H9 (cell line): ENCODE measurements around the gene TNIK. TPM values are rescaled to one million over a fixed set of nuclear protein-coding genes. Genes with fewer than 3 reads are reported as not detected.
A peak's percentile ranks its signal among the peaks of the same experiment; 100 is the strongest.

Source experiments
- DNase-seq: peaks from one replicate; pipeline ENCODE4 v3.0.0-alpha.2; 2017
- H2AFZ ChIP-seq: one replicate; pipeline ENCODE4 v1.6.1; 2013; ENCODE audit warnings: mild to moderate bottlenecking, low read length, control low read depth, moderate library complexity
- H2AK5ac ChIP-seq: 2 replicates; pipeline ENCODE4 v1.6.1; 2013; ENCODE audit warnings: low read length, control low read depth, mixed read lengths; ENCODE audit not compliant: insufficient read length
- H2BK120ac ChIP-seq: one replicate; pipeline ENCODE4 v1.6.1; 2013; ENCODE audit warnings: low read depth, mild to moderate bottlenecking, low read length, control low read depth, inconsistent platforms; ENCODE audit not compliant: poor library complexity, severe bottlenecking
- H2BK12ac ChIP-seq: 2 replicates; pipeline ENCODE4 v1.6.1; 2013; ENCODE audit warnings: low read length, control low read depth, mixed read lengths, low read depth; ENCODE audit not compliant: insufficient read length
- H2BK15ac ChIP-seq: 2 replicates; pipeline ENCODE4 v1.6.1; 2013; ENCODE audit warnings: low read depth, low read length, control low read depth
- H2BK20ac ChIP-seq: one replicate; pipeline ENCODE4 v1.6.1; 2013; ENCODE audit warnings: low read depth, mild to moderate bottlenecking, low read length, control low read depth, inconsistent platforms; ENCODE audit not compliant: poor library complexity, severe bottlenecking
- H2BK5ac ChIP-seq: 2 replicates; pipeline ENCODE4 v1.6.1; 2013; ENCODE audit warnings: low read length, control low read depth, mixed read lengths; ENCODE audit not compliant: insufficient read length
- H3K14ac ChIP-seq: 2 replicates; pipeline ENCODE4 v1.6.1; 2013; ENCODE audit warnings: low read length, control low read depth; ENCODE audit not compliant: insufficient read depth
- H3K18ac ChIP-seq: 2 replicates; pipeline ENCODE4 v1.6.1; 2013; ENCODE audit warnings: low read depth, mild to moderate bottlenecking, mixed read lengths, low read length, control low read depth; ENCODE audit not compliant: insufficient read length
- H3K23ac ChIP-seq: 2 replicates; pipeline ENCODE4 v1.6.1; 2013; ENCODE audit warnings: low read length, control low read depth, mixed read lengths, low read depth; ENCODE audit not compliant: insufficient read length
- H3K23me2 ChIP-seq: 2 replicates; pipeline ENCODE4 v1.6.1; 2013; ENCODE audit warnings: low read depth, mild to moderate bottlenecking, mixed read lengths, low read length, control low read depth; ENCODE audit not compliant: insufficient read length, poor library complexity, severe bottlenecking
- H3K27ac ChIP-seq: 2 replicates; pipeline ENCODE4 v1.5.1; 2013; ENCODE audit warnings: low read length, control low read depth, mixed read lengths, low read depth; ENCODE audit not compliant: insufficient read length
- H3K27me3 ChIP-seq: 2 replicates; pipeline ENCODE4 v1.6.1; 2013; ENCODE audit warnings: low read length, control low read depth, inconsistent platforms; ENCODE audit not compliant: insufficient read depth
- H3K4ac ChIP-seq: 2 replicates; pipeline ENCODE4 v1.6.1; 2013; ENCODE audit warnings: low read depth, mild to moderate bottlenecking, control low read depth, inconsistent platforms, low read length, moderate library complexity
- H3K4me1 ChIP-seq: 2 replicates; pipeline ENCODE4 v1.6.1; 2013; ENCODE audit warnings: low read length, control low read depth, inconsistent platforms; ENCODE audit not compliant: insufficient read depth
- H3K4me2 ChIP-seq: 2 replicates; pipeline ENCODE4 v1.6.1; 2013; ENCODE audit warnings: low read length, control low read depth, mixed read lengths; ENCODE audit not compliant: insufficient read length, insufficient read depth
- H3K56ac ChIP-seq: 2 replicates; pipeline ENCODE4 v1.6.1; 2013; ENCODE audit warnings: low read depth, mild to moderate bottlenecking, mixed read lengths, low read length, control low read depth; ENCODE audit not compliant: insufficient read length
- H3K79me1 ChIP-seq: 2 replicates; pipeline ENCODE4 v1.6.1; 2013; ENCODE audit warnings: low read depth, mild to moderate bottlenecking, moderate library complexity, low read length, control low read depth, inconsistent platforms; ENCODE audit not compliant: insufficient read depth, poor library complexity, severe bottlenecking
- H3K79me2 ChIP-seq: 2 replicates; pipeline ENCODE4 v1.6.1; 2013; ENCODE audit warnings: low read length, control low read depth, inconsistent platforms; ENCODE audit not compliant: insufficient read depth
- H3K9ac ChIP-seq: 2 replicates; pipeline ENCODE4 v1.6.1; 2013; ENCODE audit warnings: low read length, control low read depth, mixed read lengths; ENCODE audit not compliant: insufficient read length; ENCODE audit errors: extremely low read depth
- H3K9me3 ChIP-seq: one replicate; pipeline ENCODE4 v1.6.1; 2013; ENCODE audit warnings: low read depth, low read length, inconsistent platforms; ENCODE audit not compliant: control insufficient read depth
- H3T11ph ChIP-seq: one replicate; pipeline ENCODE4 v1.6.1; 2013; ENCODE audit warnings: mild to moderate bottlenecking, low read length, control low read depth, inconsistent platforms
- H4K20me1 ChIP-seq: one replicate; pipeline ENCODE4 v1.6.1; 2013; ENCODE audit not compliant: control insufficient read depth, insufficient read length, insufficient read depth
- H4K5ac ChIP-seq: 2 replicates; pipeline ENCODE4 v1.6.1; 2013; ENCODE audit warnings: low read depth, mild to moderate bottlenecking, mixed read lengths, low read length, control low read depth; ENCODE audit not compliant: insufficient read length
- H4K8ac ChIP-seq: replicated peaks from 2 replicates; pipeline ENCODE4 v1.6.1; 2013; ENCODE audit warnings: low read length, control low read depth, mixed read lengths, low read depth; ENCODE audit not compliant: insufficient read length
- H4K91ac ChIP-seq: 2 replicates; pipeline ENCODE4 v1.6.1; 2013; ENCODE audit warnings: low read depth, mild to moderate bottlenecking, moderate library complexity, mixed read lengths, low read length, control low read depth; ENCODE audit not compliant: insufficient read length
- H3K27ac Mint-ChIP-seq, 3 experiments: 2 replicates in 2 of 3; 3 replicates in 1 of 3; pipeline ENCODE4 v1.8.0; 2020 to 2021; ENCODE audit warnings: mixed read lengths in 3 of 3, mild to moderate bottlenecking in 1 of 3, moderate library complexity in 1 of 3
- H3K27me3 Mint-ChIP-seq: 2 replicates; pipeline ENCODE4 v1.8.0; 2021; ENCODE audit warnings: low read depth, mild to moderate bottlenecking, moderate library complexity, mixed read lengths
- H3K36me3 Mint-ChIP-seq, 3 experiments: 2 replicates in 2 of 3; 3 replicates in 1 of 3; pipeline ENCODE4 v1.8.0; 2020 to 2021; ENCODE audit warnings: low read depth in 3 of 3, mixed read lengths in 3 of 3; ENCODE audit not compliant: insufficient read depth in 1 of 3
- H3K4me1 Mint-ChIP-seq, 2 experiments: 2 replicates each; pipeline ENCODE4 v1.8.0; 2020; ENCODE audit warnings: mixed read lengths in 2 of 2
- H3K4me3 Mint-ChIP-seq, 2 experiments: 2 replicates in 1 of 2; 3 replicates in 1 of 2; pipeline ENCODE4 v1.8.0; 2020 to 2021; ENCODE audit warnings: mild to moderate bottlenecking in 2 of 2, mixed read lengths in 2 of 2, moderate library complexity in 1 of 2
- H3K9me3 Mint-ChIP-seq, 2 experiments: 2 replicates in 1 of 2; 3 replicates in 1 of 2; pipeline ENCODE4 v1.8.0; 2020; ENCODE audit warnings: mild to moderate bottlenecking in 2 of 2, mixed read lengths in 2 of 2, moderate library complexity in 1 of 2
- CTCF ChIP-seq: fragments of 200-600 bp; sonication (generic); conservative IDR thresholded peaks from 3 replicates; pipeline ENCODE4 v1.8.0; 2021; ENCODE audit warnings: antibody characterized with exemption, mild to moderate bottlenecking
- WGBS: extraction: QIAGEN DNeasy Blood & Tissue Kit; methylation state at CpG from one replicate; pipeline ENCODE4 v1.1.7; 2013; ENCODE audit warnings: missing lambda C conversion rate, low lambda C conversion rate, mixed read lengths; ENCODE audit not compliant: insufficient read length; ENCODE audit errors: extremely low coverage; 5-methylcytosine and 5-hydroxymethylcytosine counted together
- total RNA-seq: library from RNA; stranded (reverse); gene quantifications from 2 replicates; pipeline ENCODE4 v1.2.1, GENCODE V29; 2021

Gene TNIK
- total RNA-seq, 1 experiment from 2014 or later = 15.9 TPM

- Histone ChIP-seq H2AK5ac (no peak overlapping the region), H4K8ac (no peak overlapping the region), H3K9me3 (no peaks in the 10 kb centered on the region), H3K79me1 (no peaks in the 10 kb centered on the region), H3K23me2 (no peaks in the 10 kb centered on the region), H3T11ph (no peak overlapping the region), H3K79me2 (no peaks in the 10 kb centered on the region), H4K91ac (no peak overlapping the region), H3K27me3 (no peaks in the 10 kb centered on the region), H3K4ac (no peak overlapping the region), H3K9ac (no peak overlapping the region), H2AFZ (no peak overlapping the region), H3K18ac (no peak overlapping the region), H2BK120ac (no peak overlapping the region), H4K20me1 (no peaks in the 10 kb centered on the region), H3K27ac (no peak overlapping the region), H2BK12ac (no peak overlapping the region), H3K56ac (no peak overlapping the region), H2BK5ac (no peak overlapping the region), H2BK20ac (no peak overlapping the region), H3K14ac (no peak overlapping the region), H2BK15ac (no peak overlapping the region), H3K4me2 (no peak overlapping the region), H4K5ac (no peak overlapping the region), H3K23ac (no peak overlapping the region), H3K4me1 (no peaks in the 10 kb centered on the region; the same call in 1 of the 2 replicates)
- H3K27ac Mint-ChIP-seq = peak overlapping the region in 1 of 3 experiments; percentile 11; a peak in 1 of 7 replicates
- H3K27me3 Mint-ChIP-seq = no peaks in the 10 kb centered on the region
- H3K9me3 Mint-ChIP-seq = peaks cover 0 to 2% of the 10 kb centered on the region in 2 experiments; a peak in 1 of 5 replicates
- no peak for TF ChIP-seq CTCF
- peaks cover 6% of the 10 kb centered on the region in 2 experiments for H3K4me1 Mint-ChIP-seq
- DNase-seq = no peak
- no peak overlapping the region for H3K4me3 Mint-ChIP-seq
- peaks cover 4 to 16% (median 9%) of the 10 kb centered on the region in 3 experiments; a peak in 6 of 7 replicates for H3K36me3 Mint-ChIP-seq
- WGBS = no CpG with 5 or more reads among the region's 3 CpGs
Observed at GRCh38 chr3:171094411-171094810, 365.8 kb downstream of the TNIK start.
